Measurements from ENCODE around the gene WDR7.

- TF ChIP-seq SP1 (IDR thresholded peaks at IDR 0.05; ENCODE audit: low read depth) (no peak), CTCF (IDR thresholded peaks at IDR 0.05 in 2 of 3, conservative IDR thresholded peaks at IDR 0.05 in 1 of 3; ENCODE audit: borderline replicate concordance in 1 of 3, insufficient read depth in 1 of 3, low read depth in 2 of 3, low read length in 2 of 3) (no peak), MAX (IDR thresholded peaks at IDR 0.05) (no peak), POLR2A (IDR thresholded peaks at IDR 0.05; ENCODE audit: borderline replicate concordance, extremely low read depth, insufficient read depth, insufficient read length) (no peak), EZH2 (IDR thresholded peaks at IDR 0.05) (no peak), YY1 (IDR thresholded peaks at IDR 0.05; ENCODE audit: extremely low read depth, insufficient replicate concordance, low read depth, low read length) (no peak)
These were observed 12.1 kb upstream of the WDR7 start for GRCh38 chr18:56639104-56639381.
